Small intestine (tissue), 7 donors: Measurements from ENCODE around the gene FUS. TPM values are rescaled to one million over a fixed set of nuclear protein-coding genes. Genes with fewer than 3 reads are reported as not detected.
"Not testable (repeated sequence)": the region's sequence is repeated elsewhere in the genome, so short reads cannot be mapped to it uniquely, and the experiment has no call there.

Source experiments
- DNase-seq, 2 donors: peaks; one replicate each; pipeline versions ENCODE4 v3.0.0 to v3.0.0-alpha.2; 2013
- FAIRE-seq: peaks from 2 replicates; lab custom pipeline; 2012; peaks lifted over from hg19 to GRCh38; lab: Jason Lieb, UNC
- H3K27ac ChIP-seq, 3 donors: one replicate each; pipeline ENCODE4 v1.5.1; 2013; ENCODE audit warnings: low read length in 2 of 3, mild to moderate bottlenecking in 2 of 3, control low read depth in 1 of 3, inconsistent platforms in 1 of 3, low read depth in 1 of 3, moderate library complexity in 1 of 3
- H3K27me3 ChIP-seq, 3 donors: one replicate each; pipeline ENCODE4 v1.6.1; 2013; ENCODE audit warnings: low read length in 3 of 3, inconsistent platforms in 1 of 3; ENCODE audit not compliant: control insufficient read depth in 3 of 3, insufficient read depth in 3 of 3
- H3K36me3 ChIP-seq, 3 donors: one replicate each; pipeline ENCODE4 v1.6.1; 2013; ENCODE audit warnings: low read length in 3 of 3, inconsistent platforms in 1 of 3, low read depth in 1 of 3, mild to moderate bottlenecking in 1 of 3, moderate library complexity in 1 of 3; ENCODE audit not compliant: control insufficient read depth in 3 of 3, insufficient read depth in 2 of 3
- H3K4me1 ChIP-seq, 3 donors: one replicate each; pipeline ENCODE4 v1.6.1; 2013; ENCODE audit warnings: low read length in 2 of 3, inconsistent platforms in 1 of 3, low read depth in 1 of 3, mild to moderate bottlenecking in 1 of 3, moderate library complexity in 1 of 3; ENCODE audit not compliant: control insufficient read depth in 3 of 3, insufficient read depth in 2 of 3
- H3K4me3 ChIP-seq, 3 donors: one replicate each; pipeline ENCODE4 v1.5.1; 2013; ENCODE audit warnings: low read length in 3 of 3, control low read depth in 1 of 3, inconsistent platforms in 1 of 3, low read depth in 1 of 3, mild to moderate bottlenecking in 1 of 3, moderate library complexity in 1 of 3
- H3K9me3 ChIP-seq, 2 donors: one replicate each; pipeline ENCODE4 v1.6.1; 2013; ENCODE audit warnings: low read depth in 1 of 2, low read length in 1 of 2; ENCODE audit not compliant: control insufficient read depth in 2 of 2, insufficient read depth in 1 of 2
- WGBS, 3 donors: extraction: QIAGEN DNeasy Blood & Tissue Kit; methylation state at CpG; one replicate each; pipeline ENCODE4 v1.1.7; 2013; 5-methylcytosine and 5-hydroxymethylcytosine counted together
- polyA plus RNA-seq, 4 donors: library from polyadenylated mRNA; stranded (reverse) in 3 of 4; unstranded in 1 of 4; fragments of 200-250 nt in 3 of 4; fragments of 120-200 nt in 1 of 4; gene quantifications; one replicate each; pipeline versions ENCODE4 v1.2.1 to v1.2.3, GENCODE V29; 2013
- donor health status: healthy with polysubstance abuse.
- donor health status: control.
- donor health status: control.
- donor health status: Bipolar disorder and iron deficiency.
- donor health status: healthy.

Gene FUS
- polyA plus RNA-seq, 4 donors = 147 to 415 (median 209) TPM

DNA sequence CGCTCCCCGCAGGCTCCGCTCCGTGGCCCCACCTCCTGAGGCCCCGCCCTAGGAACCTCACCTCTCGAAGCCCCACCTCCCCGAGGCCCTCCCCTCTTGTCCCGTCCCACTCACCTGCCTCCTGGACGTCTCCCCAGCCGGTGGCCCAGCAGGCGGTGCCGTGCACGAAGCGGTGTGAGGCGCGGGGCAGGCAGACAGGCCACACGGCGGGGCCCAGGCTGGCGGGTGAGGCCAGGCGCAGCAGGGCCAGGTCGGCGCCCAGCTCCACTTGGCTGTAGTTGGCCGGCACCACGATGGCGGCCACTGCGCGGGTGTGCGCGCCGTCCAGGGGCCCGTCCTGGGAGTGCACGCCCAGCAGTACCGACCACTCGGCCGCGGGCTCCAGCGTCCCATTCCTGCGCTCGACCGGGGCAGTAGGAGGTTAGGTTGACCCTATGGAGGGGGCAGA, 31.6 kb upstream of the FUS start:
- H3K27me3 ChIP-seq = peaks cover 0 to 8% (median 0%) of the 10 kb centered on the region in 3 donors
- H3K36me3 ChIP-seq = no peaks in the 10 kb centered on the region
- DNase-seq (peak; percentile 87 to 88), FAIRE-seq (no peak)
- H3K27ac ChIP-seq = no peak overlapping the region
- 8 to 33% (median 32%) methylated on average over 27 to 40 of the region's 40 CpGs for WGBS, 3 donors
- H3K4me1 ChIP-seq = peaks cover 0 to 8% (median 0%) of the 10 kb centered on the region in 3 donors
- H3K9me3 ChIP-seq = no peaks in the 10 kb centered on the region
- H3K4me3 ChIP-seq = peak overlapping the region in 2 of 3 donors; percentile 16 to 21

GRCh38 chr16:31148896-31149295, 31.0 kb upstream of the FUS start:
- peaks cover 0 to 8% (median 0%) of the 10 kb centered on the region in 3 donors for H3K4me1 ChIP-seq
- no peak for FAIRE-seq
- no peaks in the 10 kb centered on the region for H3K9me3 ChIP-seq
- H3K36me3 ChIP-seq = no peaks in the 10 kb centered on the region
- no peak overlapping the region for H3K4me3 ChIP-seq
- no peak for DNase-seq
- H3K27me3 ChIP-seq = peaks cover 0 to 8% (median 0%) of the 10 kb centered on the region in 3 donors
- WGBS, 3 donors = 84 to 86% (median 85%) methylated on average over 22 to 25 of the region's 25 CpGs
- H3K27ac ChIP-seq = no peak overlapping the region

DNA sequence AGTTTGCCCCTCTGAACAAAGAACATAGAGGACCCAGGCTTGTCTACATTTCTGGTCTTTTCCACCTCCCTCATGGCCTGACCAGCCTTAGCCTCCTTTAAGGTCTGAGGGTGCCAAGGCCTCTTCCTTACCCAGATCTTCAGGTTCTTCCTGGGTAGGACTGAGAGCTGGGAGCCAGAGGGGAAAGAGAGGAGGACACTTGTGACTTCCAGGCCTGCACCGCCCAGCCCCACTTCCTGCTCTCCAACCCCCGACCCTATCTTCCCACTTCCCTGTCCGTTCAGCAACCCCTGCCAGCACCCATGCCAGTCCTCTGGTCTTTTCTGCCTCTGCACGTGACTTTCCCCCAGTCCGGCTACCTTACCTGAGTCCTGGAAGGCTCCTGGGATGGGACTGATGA, 30.6 kb upstream of the FUS start:
- Histone ChIP-seq H3K36me3 (no peaks in the 10 kb centered on the region), H3K9me3 (no peaks in the 10 kb centered on the region), H3K27ac (no peak overlapping the region), H3K27me3 (peaks cover 0 to 8% (median 0%) of the 10 kb centered on the region in 3 donors), H3K4me1 (peaks cover 0 to 8% (median 0%) of the 10 kb centered on the region in 3 donors), H3K4me3 (no peak overlapping the region)
- no peak for DNase-seq
- 76 to 84% (median 79%) methylated on average over 5 of the region's 5 CpGs for WGBS, 3 donors
- no peak for FAIRE-seq

- H3K36me3 ChIP-seq = no peaks in the 10 kb centered on the region
- H3K27me3 ChIP-seq = peaks cover 0 to 8% (median 0%) of the 10 kb centered on the region in 3 donors
- FAIRE-seq (no peak), DNase-seq (peak in 1 of 2 donors; percentile 24)
- no peaks in the 10 kb centered on the region for H3K9me3 ChIP-seq
- no peak within 1 kb of the TSS for H3K27ac ChIP-seq
- 65 to 81% (median 69%) methylated on average over 11 of the region's 11 CpGs for WGBS, 3 donors
- H3K4me3 ChIP-seq = no peak within 1 kb of the TSS
- peaks cover 0 to 8% (median 0%) of the 10 kb centered on the region in 3 donors for H3K4me1 ChIP-seq
These were observed 29.7 kb upstream of the FUS start, which contains the start of gene PRSS36 for GRCh38 chr16:31149894-31150890. PRSS36 (minus strand) TSS chr16:31150066; CDS start chr16:31150035, 31 bp downstream.

- not testable (repeated sequence) for H3K27ac ChIP-seq, H3K36me3 ChIP-seq, H3K4me1 ChIP-seq, H3K9me3 ChIP-seq, H3K4me3 ChIP-seq, DNase-seq, H3K27me3 ChIP-seq, FAIRE-seq
- WGBS, 3 donors = 78 to 86% (median 83%) methylated on average over 6 of the region's 6 CpGs
These were observed 29.0 kb upstream of the FUS start for GRCh38 chr16:31150976-31151375.

DNA sequence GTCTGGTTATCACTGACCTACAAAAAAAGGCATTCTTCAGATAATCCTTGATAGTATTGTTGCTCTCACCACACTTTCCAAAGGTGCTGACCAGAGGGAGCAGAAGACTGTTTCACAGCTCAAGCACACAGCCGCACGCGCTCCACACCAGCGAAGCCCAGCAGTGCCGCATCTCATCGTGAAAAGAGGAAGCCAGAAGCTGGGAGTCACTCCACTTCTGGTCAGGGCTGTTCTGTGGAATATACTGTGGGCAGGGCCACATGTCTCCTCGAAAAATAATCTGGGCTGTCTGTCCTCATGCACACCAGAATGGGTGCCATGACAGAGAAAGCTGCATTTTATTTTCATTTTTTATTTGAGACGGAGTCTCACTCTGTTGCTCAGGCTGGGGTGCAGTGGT, 22.8 kb upstream of the FUS start:
- H3K4me1 ChIP-seq = no peaks in the 10 kb centered on the region
- no peak overlapping the region for H3K27ac ChIP-seq
- 43 to 46% (median 43%) methylated on average over 8 of the region's 8 CpGs for WGBS, 3 donors
- no peaks in the 10 kb centered on the region for H3K36me3 ChIP-seq
- H3K4me3 ChIP-seq = no peak overlapping the region
- DNase-seq = no peak
- FAIRE-seq = no peak
- H3K9me3 ChIP-seq = no peaks in the 10 kb centered on the region
- no peaks in the 10 kb centered on the region for H3K27me3 ChIP-seq

GRCh38 chr16:31167315-31167714, 12.6 kb upstream of the FUS start:
- Histone ChIP-seq H3K4me1 (peaks cover 2 to 5% (median 2%) of the 10 kb centered on the region in 3 donors), H3K4me3 (no peak overlapping the region), H3K27ac (no peak overlapping the region), H3K27me3 (no peaks in the 10 kb centered on the region), H3K9me3 (no peaks in the 10 kb centered on the region), H3K36me3 (no peaks in the 10 kb centered on the region)
- DNase-seq = no peak
- WGBS, 3 donors = 89 to 94% (median 93%) methylated on average over 8 of the region's 8 CpGs
- no peak for FAIRE-seq

- Histone ChIP-seq H3K27ac (no peak overlapping the region), H3K36me3 (no peaks in the 10 kb centered on the region), H3K9me3 (no peaks in the 10 kb centered on the region), H3K27me3 (no peaks in the 10 kb centered on the region), H3K4me3 (no peak overlapping the region), H3K4me1 (peaks cover 2 to 5% (median 2%) of the 10 kb centered on the region in 3 donors)
- DNase-seq = no peak
- no peak for FAIRE-seq
- 44 to 68% (median 68%) methylated on average over 2 of the region's 2 CpGs for WGBS, 3 donors
These were observed 11.1 kb upstream of the FUS start for GRCh38 chr16:31168848-31169247.
